IMR-90 (cell line): ENCODE measurements around the gene B3GAT2.

Experiments used
- RAD21 ChIP-seq: IDR thresholded peaks from 2 replicates; pipeline ENCODE4 v1.6.1; 2012; ENCODE audit warnings: low read length, improper control_type of control experiment
- TF ChIP-seq, protein P1 (sequence below): conservative IDR thresholded peaks from 2 replicates; pipeline ENCODE4 v1.5.1; 2012; ENCODE audit warnings: mild to moderate bottlenecking, low read depth, low read length, improper control_type of control experiment

GRCh38 chr6:70834520-70834919 is 122.3 kb downstream of the B3GAT2 start:
- TF ChIP-seq, protein P1, sequence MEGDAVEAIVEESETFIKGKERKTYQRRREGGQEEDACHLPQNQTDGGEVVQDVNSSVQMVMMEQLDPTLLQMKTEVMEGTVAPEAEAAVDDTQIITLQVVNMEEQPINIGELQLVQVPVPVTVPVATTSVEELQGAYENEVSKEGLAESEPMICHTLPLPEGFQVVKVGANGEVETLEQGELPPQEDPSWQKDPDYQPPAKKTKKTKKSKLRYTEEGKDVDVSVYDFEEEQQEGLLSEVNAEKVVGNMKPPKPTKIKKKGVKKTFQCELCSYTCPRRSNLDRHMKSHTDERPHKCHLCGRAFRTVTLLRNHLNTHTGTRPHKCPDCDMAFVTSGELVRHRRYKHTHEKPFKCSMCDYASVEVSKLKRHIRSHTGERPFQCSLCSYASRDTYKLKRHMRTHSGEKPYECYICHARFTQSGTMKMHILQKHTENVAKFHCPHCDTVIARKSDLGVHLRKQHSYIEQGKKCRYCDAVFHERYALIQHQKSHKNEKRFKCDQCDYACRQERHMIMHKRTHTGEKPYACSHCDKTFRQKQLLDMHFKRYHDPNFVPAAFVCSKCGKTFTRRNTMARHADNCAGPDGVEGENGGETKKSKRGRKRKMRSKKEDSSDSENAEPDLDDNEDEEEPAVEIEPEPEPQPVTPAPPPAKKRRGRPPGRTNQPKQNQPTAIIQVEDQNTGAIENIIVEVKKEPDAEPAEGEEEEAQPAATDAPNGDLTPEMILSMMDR, result no peak
- no peak for TF ChIP-seq RAD21
